A549 treated with DMSO at 1 μM for 4 hours (cell line): Measurements from ENCODE around the gene UVSSA. TPM values are rescaled to one million over a fixed set of nuclear protein-coding genes. Genes with fewer than 3 reads are reported as not detected.

Experiments used
- total RNA-seq: library from RNA; stranded (reverse); fragments of 200-300 nt; extraction: Qiagen RNA extraction; gene quantifications from 5 replicates; pipeline ENCODE4 v1.2.3, GENCODE V29; 2022; ENCODE audit warnings: low read depth

Gene UVSSA, protein sequence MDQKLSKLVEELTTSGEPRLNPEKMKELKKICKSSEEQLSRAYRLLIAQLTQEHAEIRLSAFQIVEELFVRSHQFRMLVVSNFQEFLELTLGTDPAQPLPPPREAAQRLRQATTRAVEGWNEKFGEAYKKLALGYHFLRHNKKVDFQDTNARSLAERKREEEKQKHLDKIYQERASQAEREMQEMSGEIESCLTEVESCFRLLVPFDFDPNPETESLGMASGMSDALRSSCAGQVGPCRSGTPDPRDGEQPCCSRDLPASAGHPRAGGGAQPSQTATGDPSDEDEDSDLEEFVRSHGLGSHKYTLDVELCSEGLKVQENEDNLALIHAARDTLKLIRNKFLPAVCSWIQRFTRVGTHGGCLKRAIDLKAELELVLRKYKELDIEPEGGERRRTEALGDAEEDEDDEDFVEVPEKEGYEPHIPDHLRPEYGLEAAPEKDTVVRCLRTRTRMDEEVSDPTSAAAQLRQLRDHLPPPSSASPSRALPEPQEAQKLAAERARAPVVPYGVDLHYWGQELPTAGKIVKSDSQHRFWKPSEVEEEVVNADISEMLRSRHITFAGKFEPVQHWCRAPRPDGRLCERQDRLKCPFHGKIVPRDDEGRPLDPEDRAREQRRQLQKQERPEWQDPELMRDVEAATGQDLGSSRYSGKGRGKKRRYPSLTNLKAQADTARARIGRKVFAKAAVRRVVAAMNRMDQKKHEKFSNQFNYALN
- total RNA-seq = 4.8 to 6.3 TPM (median 5.6 TPM) in 5 replicates

DNA sequence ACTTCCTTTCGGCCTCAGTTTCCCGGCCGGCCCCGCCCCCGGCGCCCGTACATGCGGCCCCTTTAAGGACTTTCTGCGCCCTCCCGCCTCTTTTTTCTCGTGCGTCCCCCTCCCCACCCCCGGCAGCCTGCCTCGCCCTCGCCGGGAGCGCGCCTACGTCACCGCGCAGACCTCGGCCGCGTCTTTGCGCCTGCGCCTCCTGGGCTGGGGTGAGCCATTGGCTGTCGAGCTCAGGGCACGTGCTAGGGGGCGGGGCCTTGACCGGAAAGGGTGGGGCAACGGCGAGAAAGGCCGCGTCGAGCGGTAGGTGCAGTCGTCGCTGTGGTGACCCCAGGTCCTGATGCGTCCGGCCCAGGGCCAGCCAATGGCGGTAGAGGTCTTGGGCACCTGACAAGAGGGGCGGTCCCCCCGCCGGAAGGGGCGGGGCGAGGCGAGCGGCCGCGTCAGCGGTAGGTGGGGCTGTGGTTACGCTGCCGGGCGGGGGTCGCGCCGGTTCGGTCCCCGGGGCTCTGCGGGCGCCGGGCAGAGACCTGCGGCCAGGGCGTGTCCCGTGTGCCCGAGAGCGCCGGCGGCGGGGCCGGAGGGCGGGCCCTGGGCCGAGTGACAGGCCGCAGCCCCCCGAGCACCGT is at the start of gene UVSSA:
TSS of gene UVSSA (plus strand) at position 428 of the 629 bp plus-strand sequence. CDS start 884 bp downstream, outside the sequence.

DNA sequence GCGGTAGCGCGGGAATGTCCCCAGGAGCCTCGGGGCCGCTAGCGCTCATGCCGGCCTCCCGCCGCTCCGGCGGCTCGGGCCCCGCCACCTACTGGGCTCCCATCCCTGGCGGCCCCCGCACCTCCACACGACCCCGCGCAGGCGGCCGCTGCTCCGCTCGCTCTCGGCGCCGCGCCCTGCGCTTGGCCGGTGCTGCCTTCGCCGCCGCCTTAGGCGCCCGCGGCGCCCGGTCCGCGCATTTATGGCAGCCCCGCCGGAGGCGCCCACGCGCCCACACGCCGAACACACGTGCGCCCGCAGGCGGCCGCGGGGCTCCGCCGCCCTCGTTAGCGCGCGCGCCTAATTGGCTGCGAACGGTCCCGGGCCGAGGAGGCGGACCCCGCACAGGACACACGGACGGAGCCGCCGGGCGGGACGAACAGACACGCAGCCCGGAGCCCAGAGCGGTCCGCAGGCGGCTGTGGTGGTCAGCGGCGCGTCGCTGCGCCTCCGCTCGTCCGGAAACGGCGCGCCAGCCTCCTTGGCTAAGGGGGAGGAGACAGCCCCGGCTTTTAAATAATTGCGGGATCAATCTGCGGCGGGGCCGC is 59.5 kb downstream of the UVSSA start, which contains the start of gene NKX1-1:
TSS of gene NKX1-1 (minus strand) at position 49 of the 587 bp plus-strand sequence. CDS start at position 49, 0 bp downstream.

Other genes with a start within 250 kb of the UVSSA start
- gene RNF212, start 233.6 kb upstream of the UVSSA start, total RNA-seq = 1.9 to 2.8 TPM (median 2.7 TPM) in 5 replicates
- 0.12 to 0.54 TPM (median 0.33 TPM) in 4 of 5 replicates, not detected in the other for gene SPON2, start 174.6 kb upstream of the UVSSA start, total RNA-seq
- gene CTBP1, start 98.1 kb upstream of the UVSSA start, total RNA-seq = 81.3 to 96.3 TPM (median 90.5 TPM) in 5 replicates
- gene MAEA, start 57.3 kb upstream of the UVSSA start, total RNA-seq = 55.0 to 71.0 TPM (median 67.3 TPM) in 5 replicates
- not detected in 5 replicates for gene NKX1-1, start 59.2 kb downstream of the UVSSA start, total RNA-seq